SIG-M5 (cell line): ENCODE results near the gene CXXC5.

ENCODE experiments used
- DNase-seq: peaks from one replicate; lab custom pipeline; 2025; lab: John Stamatoyannopoulos, UW

CXXC5 gene

DNA sequence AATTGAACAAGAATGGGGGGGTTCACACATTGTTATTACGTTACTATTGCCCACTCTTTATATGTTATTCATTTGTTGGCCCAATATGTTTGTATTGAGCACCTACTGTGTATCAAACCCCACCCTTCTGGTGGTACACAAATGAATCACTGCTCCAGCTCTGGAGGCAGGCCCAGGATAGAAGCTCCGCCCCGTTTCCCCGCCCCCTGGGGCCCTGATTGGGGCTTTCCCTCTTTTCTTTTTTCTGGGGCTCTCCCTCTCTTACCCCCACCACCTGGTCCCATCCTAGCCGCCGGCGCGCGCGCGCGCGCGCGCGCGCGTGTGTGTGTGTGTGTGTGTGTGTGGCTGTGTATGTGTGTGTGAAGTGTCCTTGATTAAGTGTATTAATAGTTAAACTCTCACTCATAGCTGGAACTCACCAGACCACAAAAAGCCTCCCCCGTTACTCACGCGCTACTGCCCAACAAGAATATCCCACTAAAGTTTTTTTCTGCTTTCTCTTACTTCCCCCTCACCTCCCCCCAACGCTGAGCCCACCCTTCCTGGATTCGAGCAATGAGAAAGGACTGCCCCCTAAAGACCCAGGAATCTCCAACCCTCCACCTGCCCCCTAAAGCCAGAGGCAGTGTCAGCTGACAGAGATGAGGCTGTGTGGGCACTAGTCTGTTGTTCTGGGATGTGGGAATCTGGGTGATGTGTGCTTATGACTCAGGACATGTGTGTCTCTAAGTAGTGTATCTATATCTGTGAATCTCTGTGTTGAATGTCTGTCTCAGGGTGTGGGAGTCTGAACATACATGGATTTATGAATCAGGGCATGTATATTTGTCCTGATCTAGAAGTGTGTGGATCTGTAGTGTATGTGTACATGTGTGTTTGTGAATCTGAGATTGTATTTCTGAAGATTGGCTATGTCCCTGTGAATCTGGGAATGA is 4.0 kb downstream of the CXXC5 start:
- no peak for DNase-seq

DNA sequence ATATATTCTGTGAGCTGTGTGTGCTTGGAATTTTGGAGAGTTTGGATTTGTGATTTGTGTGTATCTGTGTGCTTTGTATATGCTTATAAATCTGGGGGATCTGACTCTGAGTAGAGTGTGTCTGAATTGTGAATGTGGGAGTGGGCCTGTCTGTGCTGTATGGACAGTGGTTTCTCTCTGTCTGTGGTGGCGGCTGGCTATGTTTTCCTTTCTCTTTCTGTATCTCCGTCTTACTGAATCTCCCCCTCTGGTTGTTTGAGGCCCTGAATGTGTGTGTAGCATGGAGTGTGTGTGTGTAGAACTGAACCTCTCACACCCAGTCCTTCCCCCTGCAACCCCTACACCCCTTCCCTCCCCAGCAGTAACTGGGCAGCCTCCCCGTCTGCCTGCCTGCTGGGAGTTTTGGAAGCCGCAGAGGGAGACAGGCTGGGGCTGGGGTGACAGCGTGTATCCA is 4.7 kb downstream of the CXXC5 start:
- no peak for DNase-seq

DNA sequence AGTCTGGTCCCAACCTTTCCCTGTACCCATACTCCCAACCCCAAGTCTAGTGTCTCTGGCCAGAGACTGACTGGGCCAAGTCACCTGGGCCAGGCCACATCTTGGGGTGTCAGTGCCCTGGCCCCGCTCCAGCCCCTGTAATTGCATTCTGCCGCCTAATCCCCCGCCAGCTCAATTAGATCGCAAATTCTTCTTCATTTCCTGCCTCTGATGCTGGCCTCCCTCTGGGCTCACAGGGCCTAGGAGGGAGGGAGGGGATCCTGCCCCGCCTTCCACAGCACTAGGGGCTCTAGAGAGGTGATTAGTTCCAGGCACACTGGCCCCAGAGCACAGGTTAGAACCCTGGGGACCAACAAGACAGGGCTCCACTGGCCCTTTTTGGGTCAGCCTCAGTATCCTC is 5.5 kb downstream of the CXXC5 start:
- DNase-seq = no peak

DNA sequence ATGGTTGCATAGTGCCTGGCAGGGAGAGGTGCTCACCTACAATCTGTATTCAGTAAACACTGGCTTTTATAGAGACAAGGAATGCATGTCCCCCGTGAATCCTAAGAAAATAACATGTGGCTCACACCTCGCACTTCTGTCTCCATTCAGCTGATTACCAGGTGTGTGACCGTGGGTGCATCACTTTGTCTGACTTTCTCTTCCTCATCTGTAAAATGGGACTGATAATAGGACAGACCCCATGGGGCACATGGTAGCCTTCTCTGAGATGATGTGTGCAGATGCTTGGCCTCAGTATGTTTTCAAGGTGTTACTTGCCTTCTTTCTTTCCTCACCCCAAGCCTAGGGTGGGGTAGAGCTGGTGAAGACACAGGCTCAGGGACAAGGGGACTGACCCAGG is 6.3 kb downstream of the CXXC5 start:
- DNase-seq = no peak

DNA sequence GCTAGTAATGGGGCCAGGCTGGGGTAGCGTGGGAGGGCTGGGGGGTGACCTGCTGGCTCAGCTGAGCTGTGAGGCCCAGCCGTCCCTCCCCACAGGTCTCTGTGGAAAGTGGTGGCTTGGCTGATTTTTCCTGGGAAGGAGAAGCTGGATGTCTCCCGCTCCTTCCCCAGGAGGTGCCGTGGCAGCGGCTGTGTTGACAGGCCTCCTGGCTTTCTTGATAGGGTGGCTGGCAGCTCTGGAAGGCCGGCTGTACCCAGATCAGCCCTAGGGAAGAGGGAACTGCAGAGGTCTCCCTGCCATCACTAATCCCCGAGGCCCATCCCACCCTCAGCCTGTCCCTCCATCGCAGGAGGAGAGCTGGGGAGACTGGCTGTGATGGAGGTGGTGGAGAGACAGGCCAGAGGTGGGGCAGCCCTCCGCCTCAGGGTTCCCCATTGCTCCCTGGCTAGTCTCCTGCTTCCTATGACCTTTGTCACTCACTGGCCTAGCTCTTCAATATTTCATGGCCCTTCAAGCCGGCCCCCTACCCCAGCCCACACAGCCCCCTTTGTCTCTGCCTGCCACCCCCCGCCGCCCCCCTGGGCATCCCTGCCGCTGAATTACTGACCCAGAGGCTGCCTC is 6.8 kb downstream of the CXXC5 start:
- DNase-seq = no peak

DNA sequence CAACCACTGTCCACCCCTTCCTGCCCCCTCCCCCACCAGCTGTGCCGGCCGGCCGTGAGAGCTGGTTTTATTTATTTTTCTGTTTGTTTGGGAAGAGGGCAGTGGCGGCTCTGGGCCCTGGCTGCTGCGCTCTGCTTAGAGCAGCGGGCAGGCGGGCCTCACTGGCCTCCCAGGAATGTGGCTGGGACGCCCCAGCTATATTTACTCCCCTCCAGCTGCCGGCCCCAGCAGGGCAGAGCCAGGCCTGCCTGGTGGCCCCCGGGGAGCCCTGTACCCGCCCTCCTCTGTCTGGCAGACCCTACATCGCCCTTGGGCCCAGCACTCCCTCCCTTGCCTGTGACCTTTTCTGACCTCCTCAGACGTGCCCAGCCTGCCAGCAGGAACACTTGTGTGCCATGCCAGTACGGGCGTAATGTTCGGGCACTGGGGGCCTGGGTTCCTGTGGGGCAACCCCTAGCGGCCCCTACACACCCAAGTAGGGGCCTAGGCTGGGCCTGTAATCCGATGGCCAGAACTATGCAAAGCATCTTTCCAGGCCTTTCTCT is 7.7 kb downstream of the CXXC5 start:
- DNase-seq = no peak

DNA sequence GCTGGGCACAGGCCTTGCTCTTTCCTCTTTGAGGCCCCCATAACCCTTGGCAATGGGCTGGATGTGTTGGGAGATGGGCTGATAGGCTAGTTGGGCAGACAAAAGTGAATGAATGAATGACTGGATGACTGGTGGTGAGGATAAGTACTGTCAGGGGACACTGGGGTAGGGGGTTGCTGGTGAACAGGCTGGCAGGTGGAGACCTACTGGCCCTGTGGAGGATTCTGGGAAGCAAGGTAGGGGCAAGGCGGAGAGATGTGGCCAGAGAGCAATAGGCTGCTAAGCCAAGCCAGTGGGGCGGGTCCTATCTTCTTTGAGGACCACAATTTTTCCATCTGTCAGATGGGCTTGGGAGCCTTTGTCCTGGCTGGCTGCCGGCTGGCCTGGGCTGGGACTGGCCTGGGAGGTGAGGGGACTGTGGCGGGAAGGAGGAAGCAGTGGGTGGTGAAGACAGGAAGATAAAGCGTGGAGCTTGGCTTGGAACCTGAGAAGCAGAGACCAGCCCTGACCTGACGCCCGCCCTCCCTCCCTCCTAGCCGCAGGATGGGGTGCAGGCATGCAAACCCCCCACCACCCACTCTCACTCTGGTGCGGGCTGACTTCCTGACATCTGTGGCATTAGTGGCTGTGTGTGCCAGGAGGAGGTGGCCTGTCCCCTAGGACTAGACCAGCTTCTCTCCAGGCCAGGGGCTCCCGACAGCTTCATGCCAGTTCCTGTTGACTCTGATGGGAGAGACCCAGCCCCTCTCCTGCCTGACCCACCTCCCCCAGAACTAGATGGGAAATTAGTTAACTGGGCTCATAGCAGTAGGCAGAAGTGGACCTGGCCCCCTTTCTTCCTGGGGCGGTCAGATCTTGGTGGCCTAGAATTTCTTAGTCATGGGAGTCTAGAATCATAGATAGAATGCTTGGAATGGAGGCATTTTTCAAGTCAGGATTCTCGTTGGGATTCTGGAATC is 9.5 kb downstream of the CXXC5 start:
- DNase-seq = no peak

DNA sequence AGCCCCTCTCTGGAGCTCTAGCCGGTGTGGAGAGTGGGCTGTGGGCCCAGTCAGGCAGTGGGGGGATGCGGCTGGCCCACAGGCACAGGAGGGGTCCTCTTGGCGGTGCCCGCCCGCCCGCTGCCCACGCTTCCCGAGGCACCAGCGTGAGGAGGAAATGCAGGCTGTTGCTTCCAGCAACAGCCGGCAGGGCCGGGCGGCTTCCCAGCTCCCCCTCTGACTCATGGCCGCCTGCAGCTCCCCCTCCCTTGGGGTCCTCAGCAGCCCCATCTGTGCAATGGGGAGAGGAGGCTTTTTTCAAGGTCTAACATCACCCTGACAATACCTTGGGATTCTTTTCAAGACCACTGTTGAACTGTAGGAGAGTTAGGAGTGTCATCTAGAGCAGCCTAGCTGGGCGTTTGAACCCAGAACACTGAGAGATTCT is 10.4 kb downstream of the CXXC5 start:
- no peak for DNase-seq

DNA sequence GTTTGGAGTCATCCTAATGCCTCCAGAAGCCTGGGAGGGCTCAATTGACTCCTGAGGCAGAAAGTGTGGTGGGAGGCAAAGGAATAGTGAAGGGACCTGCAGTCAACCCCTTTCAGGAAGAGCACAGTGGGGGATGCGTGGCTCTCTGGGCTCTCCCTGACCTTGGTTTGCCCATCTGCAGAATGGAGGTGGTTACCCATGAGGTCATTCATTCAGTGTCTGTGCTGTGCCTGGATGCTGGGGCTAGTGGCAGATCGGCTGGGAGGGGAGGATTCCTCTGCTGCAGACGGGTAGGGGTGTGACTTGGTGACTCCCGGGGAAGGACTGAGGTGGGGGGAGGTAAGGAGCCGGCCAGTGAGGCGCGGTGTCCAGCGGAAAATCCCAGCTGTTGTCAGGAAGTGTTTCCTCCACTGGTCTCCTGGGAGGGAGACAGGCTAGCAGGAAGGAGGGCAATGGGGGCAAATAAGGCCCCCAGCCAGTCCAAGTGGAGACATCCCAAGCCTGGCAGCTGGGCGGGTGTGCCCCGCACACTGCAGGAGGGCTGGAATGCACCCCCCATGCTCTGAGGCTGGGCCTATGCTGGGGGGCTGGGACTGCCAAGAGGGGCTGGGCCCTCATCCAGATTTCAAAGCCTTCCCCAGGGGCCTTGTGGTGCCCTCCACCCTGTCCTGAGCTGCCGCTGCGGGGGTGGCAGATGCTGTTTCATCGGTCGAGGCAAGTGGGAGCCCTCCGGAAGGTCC is 10.9 kb downstream of the CXXC5 start:
- DNase-seq = no peak

DNA sequence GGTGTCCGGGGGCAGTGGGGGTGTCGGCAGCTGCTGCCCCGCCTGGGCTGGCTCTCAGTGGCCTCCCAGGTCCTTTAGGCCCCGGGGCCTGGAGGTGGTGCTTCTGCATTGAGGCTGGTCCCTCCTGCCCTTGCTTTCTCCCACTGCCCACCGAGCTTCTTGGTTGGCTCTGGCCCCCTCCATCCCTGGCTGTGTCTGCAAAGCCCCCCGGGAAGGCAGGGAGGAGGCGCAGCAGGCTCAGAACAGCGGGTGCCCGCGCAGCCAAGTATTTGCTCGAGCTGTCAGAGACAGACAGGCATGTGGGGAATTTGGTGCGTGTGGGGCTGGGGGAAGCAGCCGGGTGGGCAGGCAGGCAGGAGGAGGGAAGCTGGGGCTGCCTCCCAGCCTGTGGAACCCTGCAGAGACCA is 11.5 kb downstream of the CXXC5 start:
- DNase-seq = no peak

DNA sequence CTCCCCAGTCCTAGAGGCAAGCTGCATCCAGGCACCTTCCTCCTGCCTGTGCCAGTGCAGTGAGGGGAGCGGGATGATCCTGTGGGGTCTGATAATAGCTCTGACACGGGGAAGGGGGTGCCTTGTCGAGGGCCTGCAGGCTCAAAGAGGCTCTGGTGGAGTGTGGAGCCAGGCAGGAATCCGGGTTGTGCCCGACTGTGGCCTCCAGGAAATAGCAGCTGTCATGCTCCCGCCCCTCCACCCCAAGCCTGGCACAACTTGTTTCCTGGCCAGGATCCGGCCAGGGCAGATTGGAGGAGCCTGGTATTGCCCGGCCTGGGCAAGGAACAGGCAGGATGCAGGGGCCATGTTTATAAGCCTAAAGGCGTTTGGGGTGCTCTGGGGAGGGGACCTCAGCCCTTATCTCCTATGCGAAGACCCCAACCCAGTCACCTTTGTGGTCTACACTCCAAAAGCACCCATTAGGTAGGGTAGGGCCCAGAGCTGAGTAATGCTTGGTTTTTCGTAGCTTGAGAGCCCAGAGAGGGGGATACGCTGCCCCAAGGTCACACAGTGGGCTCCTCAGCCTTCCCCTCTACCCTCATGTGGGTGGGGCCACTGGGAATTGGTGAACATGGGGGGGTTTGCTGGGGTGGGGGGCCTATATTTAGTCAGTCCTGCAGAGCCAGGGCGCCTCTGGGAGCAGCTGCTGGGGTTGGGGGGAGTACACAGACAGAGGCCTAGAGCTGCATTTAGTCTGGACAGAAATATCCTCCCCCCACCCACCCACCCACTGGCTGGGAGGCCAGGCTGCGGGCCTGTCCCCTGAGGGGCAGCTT is 12.2 kb downstream of the CXXC5 start:
- no peak for DNase-seq

DNA sequence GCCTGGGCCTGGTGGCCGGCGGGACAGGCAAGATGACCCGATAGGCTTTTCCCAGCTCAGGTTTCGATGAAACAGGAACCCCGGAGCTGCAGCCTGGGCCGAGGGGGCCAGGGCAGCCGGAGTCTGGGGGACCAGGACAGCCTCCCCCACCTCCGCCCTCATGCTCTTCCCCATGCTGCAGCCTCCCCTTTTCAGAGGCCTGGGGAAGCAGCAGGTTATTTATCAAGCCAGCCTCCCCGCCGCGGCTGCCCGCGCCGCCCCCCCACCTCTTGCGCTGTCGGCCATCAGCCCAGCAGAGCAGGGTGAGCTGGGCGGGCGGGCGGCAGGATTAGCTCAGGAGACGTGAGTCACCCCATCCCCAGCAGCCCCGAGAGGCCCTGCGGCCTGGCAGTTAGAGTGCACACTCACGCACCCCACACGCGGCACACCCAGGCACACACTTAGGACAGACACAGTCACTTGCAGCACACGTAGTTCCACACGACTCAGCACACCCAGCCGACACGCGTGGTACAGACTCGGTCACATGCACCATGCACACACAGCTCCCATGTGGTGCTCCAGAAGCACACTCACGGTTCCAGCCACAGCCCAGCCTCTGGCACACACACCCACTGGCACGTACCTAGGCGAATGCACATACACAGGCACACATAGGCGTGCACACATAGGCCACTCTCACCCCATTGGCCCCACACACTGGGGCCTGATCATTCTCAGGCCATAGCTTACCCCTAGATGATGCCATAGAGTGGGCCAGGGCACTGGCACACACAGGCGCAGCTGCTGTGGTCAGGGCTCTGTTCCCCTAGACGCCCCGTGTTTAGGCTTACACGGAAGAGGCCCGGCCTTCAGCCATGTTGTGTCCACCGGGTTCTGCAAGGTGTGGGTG is 13.0 kb downstream of the CXXC5 start:
- peak; percentile 44 for DNase-seq

DNA sequence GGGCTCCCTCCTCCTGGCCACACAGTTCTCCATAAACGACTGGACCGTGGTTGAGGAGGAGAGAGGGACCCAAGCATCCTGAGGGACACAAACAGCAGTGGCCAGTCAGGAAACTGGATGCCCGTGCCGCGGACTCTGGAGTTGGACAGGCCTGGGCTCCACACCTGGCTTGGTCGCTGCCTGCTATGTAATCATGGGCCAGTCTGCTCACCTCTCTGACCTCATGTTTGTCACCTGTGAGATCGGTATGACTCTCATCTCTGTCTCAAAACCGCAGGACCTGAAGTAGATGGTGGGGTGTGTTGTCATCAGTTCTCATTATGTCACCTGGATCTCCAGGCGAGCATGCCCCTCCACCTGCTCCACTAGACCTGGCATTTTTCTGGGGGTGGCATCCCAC is 14.5 kb downstream of the CXXC5 start:
- no peak for DNase-seq

DNA sequence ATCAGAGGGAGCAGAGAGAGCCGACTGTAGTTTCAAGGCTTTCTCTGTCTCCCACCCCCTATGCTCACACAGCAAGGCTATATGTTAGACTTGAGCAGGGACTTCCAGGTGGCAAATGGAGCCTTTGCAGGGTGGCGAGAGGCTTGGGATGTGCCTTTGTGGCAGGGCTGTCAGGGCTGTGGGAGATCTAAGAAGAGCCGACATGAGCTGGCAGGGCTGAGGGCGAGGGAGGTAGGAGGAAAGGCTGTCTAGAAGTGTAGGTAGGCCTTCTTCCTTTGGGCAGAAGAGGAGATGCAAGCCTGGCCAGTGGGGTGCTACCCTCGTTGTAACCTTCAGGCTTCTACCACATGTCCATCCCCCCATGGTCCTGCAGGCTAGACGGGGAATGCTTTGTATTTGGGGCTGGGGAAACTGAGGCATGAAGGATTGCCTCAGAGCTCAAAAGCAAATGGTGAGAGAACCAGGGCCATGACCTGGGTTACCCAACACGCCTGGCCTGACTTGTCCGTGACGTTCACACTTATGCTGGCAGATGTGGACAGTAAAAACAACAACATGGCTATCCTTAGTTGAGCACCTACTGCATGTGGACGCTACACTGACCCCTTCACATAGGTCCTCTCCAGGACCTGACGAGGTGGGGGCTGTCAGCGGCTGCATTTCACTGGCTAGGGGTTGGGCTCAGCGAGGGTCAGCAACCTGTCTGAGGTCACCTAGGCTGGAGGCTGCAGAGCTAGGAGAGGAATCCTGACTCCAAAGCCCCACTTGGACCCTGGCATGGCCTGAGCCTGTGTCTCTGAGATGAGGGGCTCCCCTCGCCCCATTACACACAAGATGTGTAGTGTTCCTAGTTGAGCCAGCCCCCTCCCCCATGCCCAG is 15.3 kb downstream of the CXXC5 start:
- no peak for DNase-seq

DNA sequence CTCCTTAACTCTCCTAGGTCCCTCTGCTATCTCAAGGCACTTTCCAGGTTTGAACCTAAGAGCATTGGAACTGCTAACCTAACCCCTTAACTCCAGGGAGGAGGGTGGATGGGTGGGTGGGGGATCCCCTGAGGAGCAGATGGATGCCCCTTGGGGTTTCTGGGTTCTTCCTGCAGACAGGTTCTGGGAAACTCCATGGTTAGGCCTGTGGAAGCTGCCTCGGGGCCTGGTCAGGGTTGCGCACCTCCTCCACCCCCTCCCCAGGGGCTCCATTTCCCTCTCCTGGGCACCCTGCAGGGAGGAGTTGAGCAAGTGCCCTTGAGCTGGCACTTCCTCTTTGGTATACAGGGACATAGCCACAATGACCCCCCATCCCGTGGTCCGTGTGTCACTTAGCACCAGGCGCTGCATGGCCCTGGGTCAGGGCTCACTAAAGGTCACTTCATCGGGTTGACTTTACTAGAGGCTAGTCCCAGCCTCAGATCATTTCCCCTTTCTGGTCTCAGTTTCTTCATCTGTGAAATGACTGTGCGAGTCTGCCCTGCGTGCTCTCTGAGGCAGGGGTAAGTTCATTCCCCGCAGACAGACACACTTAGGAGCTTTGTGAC is 16.0 kb downstream of the CXXC5 start:
- DNase-seq = peak; percentile 42

DNA sequence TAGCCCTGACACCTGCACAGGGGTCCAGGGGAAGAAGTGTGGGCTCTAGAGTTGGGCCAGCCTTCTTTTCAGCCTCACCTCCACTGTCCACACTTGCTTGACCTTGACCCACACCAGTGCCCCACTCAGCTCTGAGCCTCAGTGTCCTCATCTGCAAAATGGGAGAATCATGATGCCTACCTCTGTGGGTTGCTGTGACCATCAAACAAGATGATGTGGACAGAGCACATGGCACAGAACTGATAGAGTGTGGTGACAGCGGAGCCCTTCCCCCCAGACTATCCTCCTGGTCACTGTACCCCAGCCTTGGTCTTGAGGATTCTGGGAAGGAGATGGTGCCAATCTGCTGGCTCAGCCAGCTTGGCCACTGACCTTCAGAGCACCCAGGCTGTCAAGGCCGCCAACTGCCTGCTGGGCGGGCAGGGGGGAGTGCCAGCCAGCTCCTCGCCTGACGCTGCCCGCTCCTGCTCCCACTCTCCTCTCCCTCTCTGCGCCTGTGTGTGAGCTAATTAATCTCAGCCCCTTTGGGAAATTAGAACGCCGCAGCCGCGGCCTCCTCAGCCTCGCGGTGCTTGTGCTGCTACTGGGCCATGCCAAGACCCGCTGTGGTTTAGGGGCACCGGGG is 16.7 kb downstream of the CXXC5 start:
- DNase-seq = no peak

DNA sequence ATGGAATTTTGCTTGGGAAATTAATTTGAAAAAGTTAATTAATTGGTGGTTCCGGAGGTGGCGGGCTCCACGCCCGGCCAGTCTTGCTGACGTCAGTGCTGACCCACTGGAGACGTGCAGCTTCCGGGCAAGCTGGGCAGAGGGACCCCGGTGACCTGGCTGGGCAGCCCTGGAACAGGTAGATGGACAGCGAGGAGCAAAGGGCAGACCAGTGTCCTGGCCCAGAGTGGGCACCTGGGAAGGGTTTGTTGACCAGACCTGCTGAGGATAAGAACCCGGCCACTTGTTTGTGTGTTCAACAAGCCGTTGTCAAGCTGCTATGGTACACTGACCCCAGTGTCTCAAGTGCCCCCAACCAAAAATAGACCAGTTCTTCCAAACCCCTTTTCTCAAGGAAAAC is 17.5 kb downstream of the CXXC5 start:
- no peak for DNase-seq
